NCI-H2171 treated with DMSO at 0.1 percent for 48 hours (cell line): ENCODE results near the gene ANKRD13B.
A peak's percentile ranks its signal among the peaks of the same experiment; 100 is the strongest.
"Not testable (repeated sequence)": the region's sequence is repeated elsewhere in the genome, so short reads cannot be mapped to it uniquely, and the experiment has no call there.

Experiments
- DNase-seq: peaks from one replicate; lab custom pipeline; 2025; lab: John Stamatoyannopoulos, UW

ANKRD13B gene

GRCh38 chr17:29642171-29642611 is 49.3 kb downstream of the ANKRD13B start:
- DNase-seq, result peak; percentile 93

- DNase-seq, result peak; percentile 71
These were observed 50.9 kb downstream of the ANKRD13B start for GRCh38 chr17:29643817-29644160.

GRCh38 chr17:29645515-29646051 is 52.7 kb downstream of the ANKRD13B start:
- DNase-seq, result peak; percentile 63

- DNase-seq, result no peak
These were observed 55.1 kb downstream of the ANKRD13B start for GRCh38 chr17:29648005-29648404.

- DNase-seq, result no peak
These were observed 56.4 kb downstream of the ANKRD13B start for GRCh38 chr17:29649359-29649758.

- no peak for DNase-seq
These were observed 57.5 kb downstream of the ANKRD13B start for GRCh38 chr17:29650396-29650795.

GRCh38 chr17:29651913-29652312 is 59.0 kb downstream of the ANKRD13B start:
- DNase-seq, result not testable (repeated sequence)

GRCh38 chr17:29652976-29653375 is 60.0 kb downstream of the ANKRD13B start:
- no peak for DNase-seq

GRCh38 chr17:29653995-29654714 is 61.2 kb downstream of the ANKRD13B start:
- DNase-seq, result no peak

- no peak for DNase-seq
These were observed 62.4 kb downstream of the ANKRD13B start for GRCh38 chr17:29655323-29655722.

GRCh38 chr17:29659155-29659554 is 66.2 kb downstream of the ANKRD13B start:
- no peak for DNase-seq

GRCh38 chr17:29661213-29661612 is 68.3 kb downstream of the ANKRD13B start:
- DNase-seq, result peak; percentile 38

GRCh38 chr17:29663155-29663554 is 70.2 kb downstream of the ANKRD13B start:
- peak; percentile 68 for DNase-seq
